Ecto neural progenitor cell (in vitro differentiated cells): Measurements from ENCODE around the gene RAB40B.
"Not testable (repeated sequence)": the region's sequence is repeated elsewhere in the genome, so short reads cannot be mapped to it uniquely, and the experiment has no call there.

ENCODE experiments used
- DNase-seq: peaks from one replicate; pipeline ENCODE4 v3.0.0-alpha.2; 2018; ENCODE audit warnings: low spot score

The RAB40B gene

GRCh38 chr17:82667668-82668000 lies 30.9 kb downstream of the RAB40B start:
- DNase-seq, result no peak

GRCh38 chr17:82666931-82667667 lies 31.4 kb downstream of the RAB40B start:
- no peak for DNase-seq

- no peak for DNase-seq
These were observed 32.6 kb downstream of the RAB40B start for GRCh38 chr17:82665891-82666290.

- no peak for DNase-seq
These were observed 33.3 kb downstream of the RAB40B start for GRCh38 chr17:82665217-82665616.

GRCh38 chr17:82664701-82665182 lies 33.8 kb downstream of the RAB40B start:
- DNase-seq, result peak; percentile 62

- DNase-seq, result no peak
These were observed 34.3 kb downstream of the RAB40B start for GRCh38 chr17:82664276-82664575.

GRCh38 chr17:82663381-82664275 lies 34.9 kb downstream of the RAB40B start:
- no peak for DNase-seq

GRCh38 chr17:82662711-82663261 lies 35.7 kb downstream of the RAB40B start:
- DNase-seq, result peak; percentile 50

GRCh38 chr17:82661717-82662683 lies 36.5 kb downstream of the RAB40B start:
- DNase-seq, result peak; percentile 50

GRCh38 chr17:82659886-82660285 lies 38.6 kb downstream of the RAB40B start:
- no peak for DNase-seq

GRCh38 chr17:82658796-82659452 lies 39.6 kb downstream of the RAB40B start:
- DNase-seq, result no peak

- no peak for DNase-seq
These were observed 40.2 kb downstream of the RAB40B start for GRCh38 chr17:82658331-82658730.

GRCh38 chr17:82657926-82658325 lies 40.6 kb downstream of the RAB40B start:
- DNase-seq, result no peak

GRCh38 chr17:82656266-82656665 lies 42.2 kb downstream of the RAB40B start:
- no peak for DNase-seq

- peak; percentile 44 for DNase-seq
These were observed 43.0 kb downstream of the RAB40B start for GRCh38 chr17:82655523-82655922.

- peak; percentile 37 for DNase-seq
These were observed 43.4 kb downstream of the RAB40B start for GRCh38 chr17:82655038-82655479.

GRCh38 chr17:82654611-82655010 lies 43.9 kb downstream of the RAB40B start:
- DNase-seq, result not testable (repeated sequence)

- peak; percentile 41 for DNase-seq
These were observed 44.6 kb downstream of the RAB40B start for GRCh38 chr17:82653651-82654528.

GRCh38 chr17:82650723-82651122 lies 47.8 kb downstream of the RAB40B start:
- DNase-seq, result peak; percentile 45
